ENCODE results near the gene SPC24.
A peak's percentile ranks its signal among the peaks of the same experiment; 100 is the strongest.
"Not testable (repeated sequence)": the region's sequence is repeated elsewhere in the genome, so short reads cannot be mapped to it uniquely, and the experiment has no call there.

SPC24 gene

GRCh38 chr19:11166281-11167142 lies 10.9 kb upstream of the SPC24 start:
- no peak for DNase-seq (ENCODE audit: low read depth in 2 of 3, low spot score in 2 of 3)

- no peak for DNase-seq (ENCODE audit: low read depth in 2 of 3, low spot score in 2 of 3)
These were observed 10.0 kb upstream of the SPC24 start for GRCh38 chr19:11165486-11166030.

GRCh38 chr19:11164879-11165406 lies 9.4 kb upstream of the SPC24 start:
- no peak for DNase-seq (ENCODE audit: low read depth in 2 of 3, low spot score in 2 of 3)

- no peak for DNase-seq (ENCODE audit: low read depth in 2 of 3, low spot score in 2 of 3)
These were observed 8.7 kb upstream of the SPC24 start for GRCh38 chr19:11164296-11164695.

- DNase-seq (ENCODE audit: low read depth in 2 of 3, low spot score in 2 of 3), result not testable (repeated sequence)
These were observed 4.8 kb upstream of the SPC24 start for GRCh38 chr19:11160440-11160768.

- DNase-seq (ENCODE audit: low read depth in 2 of 3, low spot score in 2 of 3), result no peak
These were observed 4.2 kb upstream of the SPC24 start for GRCh38 chr19:11159598-11160439.

GRCh38 chr19:11154683-11155047 lies 917 bp downstream of the SPC24 start:
- no peak for DNase-seq (ENCODE audit: low read depth in 2 of 3, low spot score in 2 of 3)

- no peak for DNase-seq (ENCODE audit: low read depth in 2 of 3, low spot score in 2 of 3)
These were observed 3.1 kb downstream of the SPC24 start for GRCh38 chr19:11152318-11153062.

GRCh38 chr19:11151181-11151580 lies 4.4 kb downstream of the SPC24 start:
- no peak for DNase-seq (ENCODE audit: low read depth in 2 of 3, low spot score in 2 of 3)

- DNase-seq (ENCODE audit: low read depth in 2 of 3, low spot score in 2 of 3), result no peak
These were observed 7.6 kb downstream of the SPC24 start for GRCh38 chr19:11148001-11148400.

GRCh38 chr19:11145536-11145924 lies 10.1 kb downstream of the SPC24 start:
- no peak for DNase-seq (ENCODE audit: low read depth in 2 of 3, low spot score in 2 of 3)

GRCh38 chr19:11142528-11143171 lies 12.9 kb downstream of the SPC24 start:
- DNase-seq (ENCODE audit: low read depth in 2 of 3, low spot score in 2 of 3), result no peak

GRCh38 chr19:11141937-11142527 lies 13.6 kb downstream of the SPC24 start:
- DNase-seq (ENCODE audit: low read depth in 2 of 3, low spot score in 2 of 3), result no peak

- no peak for DNase-seq (ENCODE audit: low read depth in 2 of 3, low spot score in 2 of 3)
These were observed 14.7 kb downstream of the SPC24 start for GRCh38 chr19:11140896-11141295.

- DNase-seq (ENCODE audit: low read depth in 2 of 3, low spot score in 2 of 3), result not testable (repeated sequence)
These were observed 15.5 kb downstream of the SPC24 start for GRCh38 chr19:11140023-11140538.

- no peak for DNase-seq (ENCODE audit: low read depth in 2 of 3, low spot score in 2 of 3)
These were observed 16.8 kb downstream of the SPC24 start for GRCh38 chr19:11138601-11139300.

GRCh38 chr19:11137542-11138384 lies 17.8 kb downstream of the SPC24 start:
- DNase-seq (ENCODE audit: low read depth in 2 of 3, low spot score in 2 of 3), result peak in 2 of 3 experiments; percentile 11 to 30

- DNase-seq (ENCODE audit: low read depth in 2 of 3, low spot score in 2 of 3), result no peak
These were observed 19.0 kb downstream of the SPC24 start for GRCh38 chr19:11136400-11137101.
